Psoas muscle (tissue), 8 donors: ENCODE data around the gene WDR43. TPM values are rescaled to one million over a fixed set of nuclear protein-coding genes. Genes with fewer than 3 reads are reported as not detected.

Experiments used
- ATAC-seq, 4 donors: fragments of 200-7000 bp; cut with Tn5 transposase; one replicate each; pipeline ENCODE4 v1.9.1; 2020; ENCODE audit warnings: moderate library complexity in 3 of 4, mild to moderate bottlenecking in 2 of 4
- DNase-seq, 2 donors: peaks; one replicate each; pipeline ENCODE4 v3.0.0-alpha.2; 2020
- H3K27ac ChIP-seq: fragments of 200-600 bp; one replicate; pipeline ENCODE4 v1.8.0; 2022
- H3K27me3 ChIP-seq, 3 donors: fragments of 200-600 bp in 1 of 3; one replicate each; pipeline versions ENCODE4 v1.6.1 to v1.8.0; 2013 to 2022; ENCODE audit warnings: low read length in 2 of 3, mild to moderate bottlenecking in 2 of 3, moderate library complexity in 1 of 3; ENCODE audit not compliant: insufficient read depth in 3 of 3
- H3K36me3 ChIP-seq, 2 donors: fragments of 200-600 bp in 1 of 2; one replicate each; pipeline versions ENCODE4 v1.6.1 to v1.8.0; 2013 to 2022; ENCODE audit warnings: low read depth in 1 of 2, mild to moderate bottlenecking in 1 of 2, moderate library complexity in 1 of 2; ENCODE audit not compliant: insufficient read depth in 1 of 2
- H3K4me1 ChIP-seq: fragments of 200-600 bp; one replicate; pipeline ENCODE4 v1.8.0; 2022
- H3K4me3 ChIP-seq: fragments of 200-600 bp; one replicate; pipeline ENCODE4 v1.8.0; 2022; ENCODE audit warnings: mild to moderate bottlenecking
- H3K9me3 ChIP-seq: fragments of 200-600 bp; one replicate; pipeline ENCODE4 v1.8.0; 2022
- CTCF ChIP-seq: fragments of 200-600 bp; IDR thresholded peaks from one replicate; pipeline ENCODE4 v1.8.0; 2022; ENCODE audit warnings: antibody characterized with exemption
- WGBS, 3 donors: extraction: QIAGEN DNeasy Blood & Tissue Kit; methylation state at CpG; one replicate each; pipeline versions ENCODE4 v1.1.6 to v1.1.7; 2013; 5-methylcytosine and 5-hydroxymethylcytosine counted together
- intact Hi-C, 2 donors: fragments of 100-400 bp; cut with DNase I; formaldehyde crosslinking; loops; one replicate each; pipeline versions ENCODE4 v1.11.0 to v1.14.2; 2022
- polyA plus RNA-seq, 3 donors: library from polyadenylated mRNA; stranded (reverse); fragments of 200-250 nt; gene quantifications; one replicate each; pipeline ENCODE4 v1.2.3, GENCODE V29; 2013
- total RNA-seq, 4 donors: library from RNA; stranded (reverse); fragmentation: NEBNext Ultra II Directional in 2 of 4; extraction: Animal tissue kit (Norgen Biotek cat#: 25700) in 2 of 4; gene quantifications; one replicate each; pipeline versions ENCODE4 v1.2.1 to v1.2.4, GENCODE V29; 2021 to 2023
- donor health status: healthy with polysubstance abuse.
- donor health status: DM: no; HTN: no; CAD: no; lungs with moderate emphysema.
- donor health status: Bipolar disorder and iron deficiency.
- donor health status: healthy.
- donor health status: DM: yes; HTN: yes; CAD: no.
- donor health status: DM: no; HTN: no; CAD: no.
- donor health status: DM: no; HTN: no; CAD: no.
- donor health status: DM: yes; HTN: yes; CAD: no.

The WDR43 gene
- total and polyA plus RNA-seq, 7 donors = 25.5 to 89.5 (median 54.4) TPM

DNA sequence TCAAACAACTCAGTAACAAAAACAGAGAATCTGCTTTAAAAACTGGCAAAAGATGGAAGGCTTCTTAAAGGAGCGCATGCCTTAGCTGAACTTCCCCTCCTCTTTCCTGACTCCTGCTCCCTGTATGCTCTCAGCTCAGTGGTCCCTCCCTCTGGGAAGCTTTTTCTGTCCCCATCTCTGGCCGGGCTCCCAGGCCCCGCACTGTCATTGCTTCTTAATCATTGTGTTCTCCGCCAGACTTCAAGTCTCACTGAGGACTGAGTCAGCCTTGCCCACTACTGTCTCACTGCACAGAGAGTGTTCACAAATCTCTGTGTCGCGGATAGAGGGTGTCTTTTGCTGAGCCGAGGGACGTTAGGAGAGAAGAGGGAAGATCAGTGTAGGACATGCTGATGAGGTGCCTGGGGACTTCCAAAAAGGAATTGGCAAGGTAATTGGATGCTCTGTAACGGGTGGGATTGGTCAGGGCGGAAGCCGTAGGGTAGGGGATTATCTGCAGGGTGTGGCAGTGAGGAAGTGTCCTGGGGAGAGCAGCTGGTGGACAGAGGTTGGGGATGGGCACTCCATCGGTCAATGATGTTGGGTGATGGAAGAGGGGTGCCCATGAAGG, 102.9 kb downstream of the WDR43 start:
- 46 to 60% (median 56%) methylated on average over 12 of the region's 12 CpGs for WGBS, 3 donors
- no peak for TF ChIP-seq CTCF
- Histone ChIP-seq H3K36me3 (no peaks in the 10 kb centered on the region), H3K27me3 (no peaks in the 10 kb centered on the region), H3K27ac (no peak overlapping the region), H3K9me3 (no peaks in the 10 kb centered on the region), H3K4me1 (no peaks in the 10 kb centered on the region), H3K4me3 (no peak overlapping the region)
- intact Hi-C loops = no loop called here
- peak in 2 of 4 donors; percentile 34 to 52 for ATAC-seq
- DNase-seq = peak in 1 of 2 donors; percentile 48

Other genes with a start within 250 kb of the WDR43 start
- gene PPP1CB, start 142.8 kb upstream of the WDR43 start, total RNA-seq = 100 to 1,000 TPM; 448 to 628 (median 556) TPM
- gene PPP1CB, start 142.8 kb upstream of the WDR43 start, polyA plus RNA-seq = 100 to 1,000 TPM; 191 to 373 (median 226) TPM
- under 1 TPM; 0.17 to 0.61 (median 0.31) TPM for gene SPDYA, start 83.8 kb upstream of the WDR43 start, total RNA-seq
- gene SPDYA, start 83.8 kb upstream of the WDR43 start, polyA plus RNA-seq = under 1 TPM in 2 of 3 donors, not detected in 1; 0.07 to 0.31 TPM
- gene TRMT61B, start 24.4 kb upstream of the WDR43 start, total RNA-seq = 10 to 100 TPM in 3 of 4 donors, 1 to 10 TPM in 1; 8.7 to 12.9 (median 11.3) TPM
- gene TRMT61B, start 24.4 kb upstream of the WDR43 start, polyA plus RNA-seq = 10 to 100 TPM in 2 of 3 donors, 1 to 10 TPM in 1; 9.5 to 21.7 (median 12.4) TPM
- 10 to 100 TPM in 3 of 4 donors, 1 to 10 TPM in 1; 2.2 to 98.4 (median 22.5) TPM for gene TOGARAM2, start 86.6 kb downstream of the WDR43 start, total RNA-seq
- gene TOGARAM2, start 86.6 kb downstream of the WDR43 start, polyA plus RNA-seq = 10 to 100 TPM in 2 of 3 donors, 1 to 10 TPM in 1; 6.1 to 54.2 (median 30.4) TPM
- 1 to 10 TPM in 1 of 4 donors, under 1 TPM in 3; 0.02 to 1.0 (median 0.53) TPM for gene PCARE, start 179.9 kb downstream of the WDR43 start, total RNA-seq
- gene PCARE, start 179.9 kb downstream of the WDR43 start, polyA plus RNA-seq = under 1 TPM; 0.03 to 0.48 (median 0.09) TPM
- 100 to 1,000 TPM in 1 of 4 donors, 10 to 100 TPM in 3; 56.9 to 111 (median 78.1) TPM for gene CLIP4, start 220.7 kb downstream of the WDR43 start, total RNA-seq
- gene CLIP4, start 220.7 kb downstream of the WDR43 start, polyA plus RNA-seq = 10 to 100 TPM; 26.7 to 89.2 (median 46.6) TPM